Femur (tissue), 1 donor: Measurements from ENCODE around the gene USP22.
"Not testable (repeated sequence)": the region's sequence is repeated elsewhere in the genome, so short reads cannot be mapped to it uniquely, and the experiment has no call there.

Source experiments
- DNase-seq: peaks from one replicate; pipeline ENCODE4 v3.0.0-alpha.2; 2017

USP22 gene

GRCh38 chr17:20986767-20987510 lies 55.9 kb downstream of the USP22 start:
- DNase-seq, result no peak

GRCh38 chr17:20983359-20983637 lies 59.5 kb downstream of the USP22 start:
- DNase-seq, result no peak

- DNase-seq, result no peak
These were observed 60.0 kb downstream of the USP22 start for GRCh38 chr17:20982589-20983358.

DNA sequence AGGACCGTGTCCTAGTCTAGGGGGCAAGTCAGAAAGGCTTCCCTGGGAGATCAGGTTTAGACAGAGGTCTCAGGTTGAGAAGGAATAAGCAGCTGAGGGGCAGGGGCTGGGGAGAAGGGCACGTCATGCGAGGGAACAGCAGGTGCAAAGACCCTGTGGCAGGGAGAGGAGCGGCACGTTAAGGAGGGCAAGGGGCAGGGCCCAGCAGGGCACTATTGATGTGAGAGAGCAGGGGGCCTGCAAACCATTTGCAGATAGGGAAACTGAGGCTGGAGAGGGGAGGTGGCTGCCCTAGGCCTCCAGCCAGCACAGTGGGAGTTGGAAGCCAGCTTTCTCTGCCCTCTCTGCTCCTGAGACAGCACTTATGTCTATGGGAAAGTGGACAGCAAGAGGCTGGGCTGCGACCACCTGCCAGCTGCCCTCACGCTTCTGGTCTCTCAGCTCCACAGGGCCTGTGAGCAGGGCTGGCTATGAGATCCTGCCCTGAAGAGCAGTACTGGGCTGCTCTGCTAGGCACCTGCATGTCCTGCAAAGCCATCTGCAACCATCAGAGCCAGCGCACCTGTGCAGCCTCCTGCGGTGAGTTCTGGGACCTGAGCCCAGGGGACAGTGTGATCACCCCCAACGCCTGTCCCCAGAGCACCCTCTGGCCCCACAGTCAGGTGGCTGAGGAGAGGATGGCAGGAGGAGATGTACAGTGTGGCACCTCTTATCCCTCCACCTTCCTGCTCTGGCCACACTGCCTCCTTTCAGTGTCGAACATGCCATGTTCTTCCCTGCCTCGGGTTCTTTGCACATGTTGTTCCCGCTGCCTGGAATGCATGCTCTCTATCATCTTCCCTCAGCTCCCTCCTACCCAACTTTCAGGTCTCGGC lies 61.5 kb downstream of the USP22 start:
- no peak for DNase-seq

- no peak for DNase-seq
These were observed 63.1 kb downstream of the USP22 start for GRCh38 chr17:20979792-20980083.

GRCh38 chr17:20979007-20979791 lies 63.6 kb downstream of the USP22 start:
- DNase-seq, result not testable (repeated sequence)

GRCh38 chr17:20977609-20978253 lies 65.1 kb downstream of the USP22 start:
- DNase-seq, result not testable (repeated sequence)

DNA sequence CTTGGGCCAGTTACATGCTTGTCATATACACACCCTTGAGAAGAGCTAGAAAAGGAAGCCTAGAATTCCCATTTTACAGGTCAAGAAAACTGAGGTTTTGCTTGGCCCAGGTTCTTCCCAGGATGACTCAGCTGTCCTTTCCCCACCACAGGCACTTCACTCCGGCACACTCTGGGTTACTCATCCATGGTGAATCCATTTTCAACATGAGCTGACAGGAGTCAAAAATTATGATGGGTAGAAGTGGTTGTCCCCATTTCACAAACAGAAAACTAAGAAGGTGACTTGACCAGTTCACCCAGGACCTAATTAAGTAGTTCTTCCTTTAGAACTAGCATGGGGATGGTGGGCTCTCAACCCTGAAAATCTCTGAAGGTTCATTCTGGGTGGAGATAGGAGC lies 67.2 kb downstream of the USP22 start:
- no peak for DNase-seq

DNA sequence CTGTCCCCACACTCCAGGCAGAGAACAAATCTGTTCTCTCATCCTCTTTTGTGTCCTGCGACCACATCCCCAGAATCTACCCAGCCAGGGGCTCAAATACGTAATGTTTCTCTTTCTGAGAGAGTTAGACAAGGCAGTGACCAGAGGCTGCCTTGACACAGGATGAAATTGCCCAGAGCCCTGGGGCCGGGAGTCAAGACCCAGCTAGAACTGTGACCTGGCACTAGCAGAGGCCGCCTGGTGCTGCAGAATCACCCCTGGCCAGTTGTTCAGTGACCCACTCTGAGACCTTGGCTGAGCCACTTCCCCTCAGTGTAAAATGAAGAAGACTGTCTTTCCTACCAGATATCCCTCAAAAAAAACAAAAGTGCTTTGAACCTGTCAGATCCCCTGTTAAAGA lies 72.5 kb downstream of the USP22 start:
- no peak for DNase-seq

DNA sequence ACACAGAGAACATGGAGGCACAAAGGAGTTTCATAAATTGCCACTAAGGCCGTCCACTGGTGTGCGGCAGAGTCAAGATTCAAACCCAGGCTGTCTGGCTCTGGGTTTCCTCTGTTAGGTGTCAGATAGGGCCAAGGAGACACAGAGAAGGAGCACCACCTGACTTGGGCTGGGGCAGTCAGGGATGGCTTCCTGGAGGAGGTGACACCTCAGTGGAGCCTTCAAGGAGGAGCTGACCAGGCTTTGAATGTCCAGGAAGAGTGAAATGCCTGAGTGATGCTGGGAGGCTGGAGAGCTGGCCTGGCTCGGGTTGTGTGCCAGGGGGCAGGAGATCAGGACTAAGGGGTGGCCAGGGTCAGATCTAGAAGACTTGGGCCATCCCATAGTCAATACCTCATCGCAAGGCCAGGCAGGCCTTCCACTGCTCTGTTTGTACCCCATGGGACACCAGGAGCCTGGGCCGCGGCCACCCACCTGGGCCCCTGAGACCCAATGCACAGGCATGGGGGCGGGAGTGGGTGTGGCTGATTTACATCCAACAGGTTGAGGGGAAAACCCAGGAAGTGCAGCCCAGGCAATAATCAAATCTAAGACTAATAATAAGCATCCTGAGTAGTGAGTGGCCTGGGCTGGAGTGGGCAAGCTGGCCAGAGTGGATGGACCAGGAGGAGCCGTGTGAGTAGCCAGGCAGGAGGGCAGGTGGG lies 73.7 kb downstream of the USP22 start:
- no peak for DNase-seq

DNA sequence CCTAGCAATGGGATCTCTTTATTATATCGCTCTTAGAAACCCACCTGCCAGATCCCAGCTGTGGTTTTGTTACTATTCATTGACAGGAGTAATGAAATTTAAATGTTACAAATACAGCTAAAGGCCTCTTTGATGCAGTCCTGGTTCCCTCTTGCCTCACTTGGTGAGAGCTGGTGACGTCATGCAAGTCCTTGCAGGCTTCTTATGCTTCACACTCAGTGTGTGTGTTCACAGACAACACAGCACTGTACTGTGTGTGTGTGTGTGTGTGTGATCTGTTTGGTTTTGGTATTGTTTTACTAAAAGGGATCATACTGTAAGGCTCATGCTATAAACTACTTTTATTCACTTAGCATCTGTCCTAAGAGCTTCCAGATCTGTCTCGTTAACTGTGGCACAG lies 75.0 kb downstream of the USP22 start:
- DNase-seq, result no peak

DNA sequence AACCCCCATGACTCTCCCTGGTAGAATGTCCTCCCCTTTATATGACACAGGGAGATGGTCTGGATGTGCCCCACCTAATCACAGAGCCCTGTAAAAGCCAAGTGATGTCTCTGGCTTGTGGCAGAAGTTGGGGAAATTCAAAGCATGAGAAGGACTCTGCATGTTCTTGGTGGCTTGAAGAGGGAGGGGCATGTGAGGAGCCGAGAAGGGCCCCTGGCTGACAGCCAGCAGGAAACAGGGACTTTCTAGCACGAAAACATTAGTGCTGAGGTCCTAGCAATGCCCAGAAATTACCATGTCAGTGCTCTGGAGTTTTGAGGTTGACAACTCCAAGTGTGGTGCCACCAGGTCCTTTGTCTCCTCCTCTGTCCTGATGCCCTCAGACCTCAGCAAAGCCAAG lies 75.9 kb downstream of the USP22 start:
- no peak for DNase-seq

GRCh38 chr17:20965492-20965891 lies 77.3 kb downstream of the USP22 start:
- DNase-seq, result no peak

DNA sequence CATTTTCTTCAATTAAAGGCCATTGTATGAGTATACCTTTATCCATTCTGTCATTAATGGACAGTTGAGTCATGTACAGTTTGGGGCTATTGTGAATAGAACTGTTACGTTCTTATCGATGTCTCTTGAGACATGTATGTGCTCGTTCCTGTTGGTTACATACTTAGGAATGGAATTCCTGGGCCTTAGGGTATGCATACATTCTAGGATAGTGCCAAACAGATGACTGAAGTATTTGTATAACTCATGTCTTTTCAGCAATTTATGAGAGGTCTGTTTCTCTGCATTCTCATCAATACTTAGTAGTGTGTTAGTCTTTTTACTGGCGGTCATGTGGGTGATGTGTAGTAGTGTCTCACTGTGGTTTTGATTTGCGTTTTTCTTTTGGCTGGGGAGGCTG lies 81.2 kb downstream of the USP22 start:
- no peak for DNase-seq

GRCh38 chr17:20960871-20961270 lies 81.9 kb downstream of the USP22 start:
- DNase-seq, result no peak

- DNase-seq, result no peak
These were observed 87.1 kb downstream of the USP22 start for GRCh38 chr17:20955427-20956323.

- no peak for DNase-seq
These were observed 88.0 kb downstream of the USP22 start for GRCh38 chr17:20954794-20955193.

GRCh38 chr17:20952183-20952582 lies 90.6 kb downstream of the USP22 start:
- no peak for DNase-seq
